Endothelial cell of umbilical vein (primary cell): Measurements from ENCODE around the gene MYADML2. TPM values are rescaled to one million over a fixed set of nuclear protein-coding genes. Genes with fewer than 3 reads are reported as not detected.

Source experiments
- BruUV-seq: library from RNA; stranded (reverse); fragments of 400-500 nt; replicated peaks from 2 replicates; lab custom pipeline; 2021; lab: Mats Ljungman, UMichigan
- CTCF ChIA-PET: fragments of 300-600, 350-600 bp; sonication (Branson Sonifier 250); formaldehyde crosslinking; loops from one replicate; lab custom pipeline; 2021; ENCODE audit warnings: antibody characterized with exemption, inconsistent platforms; lab: Charles Lee
- POLR2A ChIA-PET: fragments of 300-600, 350-600 bp; sonication (Branson Sonifier 250); formaldehyde crosslinking; loops from one replicate; lab custom pipeline; 2021; ENCODE audit warnings: antibody characterized with exemption, inconsistent platforms; lab: Charles Lee
- DNase-seq: peaks from one replicate; pipeline ENCODE4 v3.0.0-alpha.2; 2011; ENCODE audit warnings: low read depth, low spot score
- FAIRE-seq: peaks from 2 replicates; lab custom pipeline; 2011; peaks lifted over from hg19 to GRCh38; lab: Jason Lieb, UNC
- H2AFZ ChIP-seq: 2 replicates; pipeline ENCODE4 v1.6.0; 2012; ENCODE audit warnings: low read depth, low read length, control low read depth, inconsistent platforms
- H3K27ac ChIP-seq: 2 replicates; pipeline ENCODE4 v1.5.1; 2011; ENCODE audit warnings: low read depth, mild to moderate bottlenecking, control low read depth, low read length, moderate library complexity; ENCODE audit not compliant: insufficient read depth
- H3K27me3 ChIP-seq, 2 experiments: 2 replicates each; pipeline versions ENCODE4 v1.6.0 to v1.6.1; 2011; ENCODE audit warnings: low read length in 2 of 2, mixed read lengths in 1 of 2; ENCODE audit not compliant: control insufficient read depth in 2 of 2, insufficient read depth in 2 of 2
- H3K36me3 ChIP-seq, 2 experiments: 2 replicates in 1 of 2; 3 replicates in 1 of 2; pipeline ENCODE4 v1.5.1; 2011; ENCODE audit warnings: low read length in 2 of 2, mild to moderate bottlenecking in 1 of 2, moderate library complexity in 1 of 2; ENCODE audit not compliant: control insufficient read depth in 2 of 2, insufficient read depth in 2 of 2; ENCODE audit errors: extremely low read depth in 1 of 2
- H3K4me1 ChIP-seq: 3 replicates; pipeline ENCODE4 v1.5.1; 2011; ENCODE audit warnings: mild to moderate bottlenecking, low read length; ENCODE audit not compliant: control insufficient read depth, insufficient read depth; ENCODE audit errors: extremely low read depth
- H3K4me2 ChIP-seq: 2 replicates; pipeline ENCODE4 v1.6.1; 2011; ENCODE audit warnings: low read length, control low read depth, mixed read lengths; ENCODE audit not compliant: insufficient read depth
- H3K4me3 ChIP-seq, 3 experiments: fragments of 200-600 bp in 1 of 3; sonication (generic), shearing (Covaris generic) in 1 of 3; replicated peaks in 1 of 3; 2 replicates each; pipeline ENCODE4 v1.5.1; 2011 to 2016; ENCODE audit warnings: control low read depth in 3 of 3, low read length in 3 of 3, mild to moderate bottlenecking in 2 of 3, inconsistent platforms in 1 of 3, low read depth in 1 of 3, moderate library complexity in 1 of 3; ENCODE audit not compliant: insufficient read depth in 1 of 3
- H3K79me2 ChIP-seq: 2 replicates; pipeline ENCODE4 v1.6.0; 2012; ENCODE audit warnings: low read length, inconsistent platforms; ENCODE audit not compliant: control insufficient read depth, insufficient read depth
- H3K9ac ChIP-seq: replicated peaks from 2 replicates; pipeline ENCODE3; 2011; ENCODE audit warnings: low read length, control low read depth; ENCODE audit not compliant: insufficient read depth; ENCODE audit errors: extremely low read depth
- H3K9me1 ChIP-seq: replicated peaks from 3 replicates; pipeline ENCODE4 v1.6.0; 2011; ENCODE audit warnings: mild to moderate bottlenecking, low read length; ENCODE audit not compliant: control insufficient read depth, insufficient read depth; ENCODE audit errors: extremely low read depth
- H3K9me3 ChIP-seq: replicated peaks from 2 replicates; pipeline ENCODE4 v1.5.1; 2012; ENCODE audit warnings: low read length, inconsistent platforms; ENCODE audit not compliant: control insufficient read depth, insufficient read depth
- H4K20me1 ChIP-seq: replicated peaks from 2 replicates; pipeline ENCODE3; 2011; ENCODE audit warnings: mild to moderate bottlenecking, low read length; ENCODE audit not compliant: control insufficient read depth, insufficient read depth; ENCODE audit errors: extremely low read depth
- EZH2 ChIP-seq: IDR thresholded peaks from 2 replicates; pipeline ENCODE4 v1.6.1; 2012; ENCODE audit warnings: borderline replicate concordance, low read depth, mild to moderate bottlenecking, moderate library complexity, low read length, inconsistent platforms; ENCODE audit not compliant: severe bottlenecking
- FOS ChIP-seq: IDR thresholded peaks from 2 replicates; pipeline ENCODE4 v1.6.1; 2011; ENCODE audit warnings: mild to moderate bottlenecking, low read length, moderate library complexity, borderline replicate concordance; ENCODE audit not compliant: insufficient read depth
- GATA2 ChIP-seq: IDR thresholded peaks from 2 replicates; pipeline ENCODE4 v1.7.0; 2011; ENCODE audit warnings: low read depth, mild to moderate bottlenecking, moderate library complexity, mixed read lengths, low read length; ENCODE audit not compliant: insufficient read length, insufficient read depth
- JUN ChIP-seq: IDR thresholded peaks from 2 replicates; pipeline ENCODE4 v1.6.1; 2011; ENCODE audit warnings: borderline replicate concordance, low read depth; ENCODE audit not compliant: insufficient read length, insufficient read depth
- MAX ChIP-seq: IDR thresholded peaks from 2 replicates; pipeline ENCODE4 v1.6.1; 2011; ENCODE audit not compliant: insufficient read depth, insufficient read length
- MYC ChIP-seq: IDR thresholded peaks from one replicate; pipeline ENCODE4 v1.6.1; 2011; ENCODE audit warnings: mild to moderate bottlenecking, low read depth, low read length
- POLR2A ChIP-seq: IDR thresholded peaks from 2 replicates; pipeline ENCODE4 v1.6.1; 2012; ENCODE audit warnings: low read depth, mild to moderate bottlenecking, control low read depth, low read length
- POLR2AphosphoS5 ChIP-seq: IDR thresholded peaks from 2 replicates; pipeline ENCODE4 v1.6.1; 2012; ENCODE audit warnings: low read depth, mild to moderate bottlenecking, control low read depth, low read length, moderate library complexity; ENCODE audit not compliant: insufficient read depth
- dilution Hi-C: fragments of 300-500 bp; cut with MboI; formaldehyde crosslinking; loops from one replicate; pipeline ENCODE4 v1.15.0; 2019; ENCODE audit warnings: low sequenced_read_pairs; ENCODE audit not compliant: extremely low pct_ligation_motif_present
- intact Hi-C: fragments of 100-400 bp; cut with micrococcal nuclease; formaldehyde crosslinking; loops from one replicate; pipeline ENCODE4 v1.10.0; 2022
- polyA plus RNA-seq, 4 experiments: library from polyadenylated mRNA; depleted of rRNA in 3 of 4; stranded (reverse) in 3 of 4; unstranded in 1 of 4; fragments of >200 nt; gene quantifications; 2 replicates each; pipeline versions ENCODE4 v1.2.1 to v1.2.3, GENCODE V29; 2011 to 2012; ENCODE audit warnings: missing spikeins in 1 of 4
- total RNA-seq: library from RNA; stranded (reverse); gene quantifications from 2 replicates; pipeline ENCODE4 v1.2.3, GENCODE V29; 2021
- TF ChIP-seq, protein P1 (sequence below), 2 donors: IDR thresholded peaks; 1 replicate in 1 of 2; 2 replicates in 1 of 2; pipeline ENCODE4 v1.5.1; 2011; ENCODE audit warnings: low read length in 2 of 2, mild to moderate bottlenecking in 2 of 2, moderate library complexity in 2 of 2, control low read depth in 1 of 2, inconsistent platforms in 1 of 2, low read depth in 1 of 2; ENCODE audit not compliant: insufficient read depth in 1 of 2; ENCODE audit errors: extremely low read depth in 1 of 2

MYADML2 gene
- total and polyA plus RNA-seq, 2 donors (not counting 3 experiments of a cell fraction or from before 2014, with no cell fraction given), result not detected

DNA sequence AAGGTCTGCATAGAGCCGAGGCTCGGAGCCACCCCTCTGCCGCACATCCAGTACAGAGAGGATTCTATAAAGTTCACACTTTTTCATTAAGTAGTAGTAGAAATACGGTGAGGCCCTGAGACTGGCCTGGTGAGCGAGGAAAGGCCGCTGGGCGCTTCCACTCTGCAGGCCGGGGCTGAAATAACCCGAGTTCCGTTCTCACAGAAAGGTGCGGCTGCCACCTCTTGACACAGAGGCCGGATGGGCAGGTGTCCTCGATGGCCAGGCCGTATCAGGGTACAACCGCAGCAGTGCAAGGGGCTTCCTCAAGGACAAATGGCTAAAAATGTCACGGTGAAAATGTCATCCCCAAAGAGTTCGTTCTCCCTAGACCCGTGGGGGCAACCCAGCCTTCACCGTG lies 35.1 kb downstream of the MYADML2 start:
- H3K27ac ChIP-seq, result no peak overlapping the region
- no peak overlapping the region for H2AFZ ChIP-seq
- intact Hi-C loops, result loop anchor here (1.0 to 2.0 kb wide), 3 partner anchors 15 to 41 kb away; partner anchors contain the start of genes ALYREF, ANAPC11, ARHGDIA and MAFG
- no peaks in the 10 kb centered on the region for H3K9me3 ChIP-seq
- no peak for TF ChIP-seq MAX
- no peak for TF ChIP-seq GATA2
- no peak for TF ChIP-seq JUN
- TF ChIP-seq FOS, result no peak
- TF ChIP-seq POLR2A, result no peak
- TF ChIP-seq, protein P1, sequence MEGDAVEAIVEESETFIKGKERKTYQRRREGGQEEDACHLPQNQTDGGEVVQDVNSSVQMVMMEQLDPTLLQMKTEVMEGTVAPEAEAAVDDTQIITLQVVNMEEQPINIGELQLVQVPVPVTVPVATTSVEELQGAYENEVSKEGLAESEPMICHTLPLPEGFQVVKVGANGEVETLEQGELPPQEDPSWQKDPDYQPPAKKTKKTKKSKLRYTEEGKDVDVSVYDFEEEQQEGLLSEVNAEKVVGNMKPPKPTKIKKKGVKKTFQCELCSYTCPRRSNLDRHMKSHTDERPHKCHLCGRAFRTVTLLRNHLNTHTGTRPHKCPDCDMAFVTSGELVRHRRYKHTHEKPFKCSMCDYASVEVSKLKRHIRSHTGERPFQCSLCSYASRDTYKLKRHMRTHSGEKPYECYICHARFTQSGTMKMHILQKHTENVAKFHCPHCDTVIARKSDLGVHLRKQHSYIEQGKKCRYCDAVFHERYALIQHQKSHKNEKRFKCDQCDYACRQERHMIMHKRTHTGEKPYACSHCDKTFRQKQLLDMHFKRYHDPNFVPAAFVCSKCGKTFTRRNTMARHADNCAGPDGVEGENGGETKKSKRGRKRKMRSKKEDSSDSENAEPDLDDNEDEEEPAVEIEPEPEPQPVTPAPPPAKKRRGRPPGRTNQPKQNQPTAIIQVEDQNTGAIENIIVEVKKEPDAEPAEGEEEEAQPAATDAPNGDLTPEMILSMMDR (IDR thresholded peaks at IDR 0.05; ENCODE audit: extremely low read depth in 1 of 2, insufficient read depth in 1 of 2, low read depth in 1 of 2, low read length in 2 of 2), result no peak
- TF ChIP-seq MYC, result no peak
- TF ChIP-seq EZH2, result no peak
- no peak for TF ChIP-seq POLR2AphosphoS5
- no peak overlapping the region for H3K4me3 ChIP-seq
- FAIRE-seq (no peak), DNase-seq (no peak)
- H3K9me1 ChIP-seq, result no peaks in the 10 kb centered on the region
- CTCF ChIA-PET, result no interaction called here
- H3K4me2 ChIP-seq, result no peak overlapping the region
- peaks cover 3% of the 10 kb centered on the region for H3K79me2 ChIP-seq
- no TSS peak for BruUV-seq
- no peak overlapping the region for H3K9ac ChIP-seq
- H3K4me1 ChIP-seq, result peaks cover 9% of the 10 kb centered on the region
- POLR2A ChIA-PET, result no interaction called here
- dilution Hi-C loops, result no loop called here
- no peaks in the 10 kb centered on the region for H3K27me3 ChIP-seq
- H4K20me1 ChIP-seq, result no peaks in the 10 kb centered on the region
- peaks cover 7 to 24% of the 10 kb centered on the region in 2 experiments for H3K36me3 ChIP-seq
